Measurements from ENCODE around the gene HOXA4.

HOXA4 gene

GRCh38 chr7:27117887-27118491 is 12.6 kb downstream of the HOXA4 start:
- DNase-seq (ENCODE audit: extremely low read depth, low read depth): no peak
- TF ChIP-seq CTCF (IDR thresholded peaks at IDR 0.05; ENCODE audit: low read depth, low read length, missing control alignments): no peak
- no peak overlapping the region for H3K4me3 ChIP-seq (replicated peaks; ENCODE audit: low read depth, low read length)

- no peak for TF ChIP-seq CTCF (IDR thresholded peaks at IDR 0.05; ENCODE audit: low read depth, low read length, missing control alignments)
- no peak for DNase-seq (ENCODE audit: extremely low read depth, low read depth)
- no peak overlapping the region for H3K4me3 ChIP-seq (replicated peaks; ENCODE audit: low read depth, low read length)
Observed at GRCh38 chr7:27116962-27117886, 13.3 kb downstream of the HOXA4 start.

GRCh38 chr7:27116031-27116961 is 14.3 kb downstream of the HOXA4 start:
- DNase-seq (ENCODE audit: extremely low read depth, low read depth): no peak
- no peak overlapping the region for H3K4me3 ChIP-seq (replicated peaks; ENCODE audit: low read depth, low read length)

GRCh38 chr7:27115221-27116026 is 15.1 kb downstream of the HOXA4 start:
- H3K4me3 ChIP-seq (replicated peaks; ENCODE audit: low read depth, low read length): no peak overlapping the region
- TF ChIP-seq CTCF (IDR thresholded peaks at IDR 0.05; ENCODE audit: low read depth, low read length, missing control alignments): no peak
- no peak for DNase-seq (ENCODE audit: extremely low read depth, low read depth)

More at GRCh38 chr7:27116031-27116961, 14.3 kb downstream of the HOXA4 start:
- TF ChIP-seq CTCF (IDR thresholded peaks at IDR 0.05; ENCODE audit: low read depth, low read length, missing control alignments): no peak

GRCh38 chr7:27114881-27115220 is 15.7 kb downstream of the HOXA4 start:
- no peak for DNase-seq (ENCODE audit: extremely low read depth, low read depth)
- no peak overlapping the region for H3K4me3 ChIP-seq (replicated peaks; ENCODE audit: low read depth, low read length)
- TF ChIP-seq CTCF (IDR thresholded peaks at IDR 0.05; ENCODE audit: low read depth, low read length, missing control alignments): no peak

Data from HFF-Myc (cell line).